ENCODE results near the gene PLCH2. TPM values are rescaled to one million over a fixed set of nuclear protein-coding genes. Genes with fewer than 3 reads are reported as not detected.

Gene PLCH2
- total and polyA plus RNA-seq, 10 of the 15 experiments (the other 5 are each of a cell fraction or from before 2014, with no cell fraction given): 0.03 to 0.73 (median 0.24) TPM; not detected in 3

GRCh38 chr1:2474104-2474844 is 1.8 kb upstream of the PLCH2 start (continued):
- TF ChIP-seq WRNIP1 (IDR thresholded peaks at IDR 0.05; ENCODE audit: borderline replicate concordance, low read depth, low read length) (no peak), E2F4 (IDR thresholded peaks at IDR 0.05; ENCODE audit: low read depth, low read length) (no peak)

GRCh38 chr1:2474933-2475371 is 1.1 kb upstream of the PLCH2 start:
- BruUV-seq (replicated peaks): no TSS peak
- Histone ChIP-seq H2AFZ (ENCODE audit: control insufficient read depth, low read depth, low read length) (no peak overlapping the region), H4K20me1 (ENCODE audit: control insufficient read depth, insufficient read depth) (no peaks in the 10 kb centered on the region), H3K79me2 (ENCODE audit: control insufficient read depth, insufficient read depth, low read length) (no peaks in the 10 kb centered on the region), H3K4me3 (no peak overlapping the region), H3K4me2 (ENCODE audit: control insufficient read depth, insufficient read depth) (no peak overlapping the region), H3K4me1 (ENCODE audit: control insufficient read depth, insufficient read depth, low read length) (no peaks in the 10 kb centered on the region), H3K36me3 (ENCODE audit: control insufficient read depth in 2 of 2, insufficient read depth in 2 of 2, low read length in 1 of 2) (no peaks in the 10 kb centered on the region), H3K27me3 (replicated peaks in 1 of 2; ENCODE audit: control insufficient read depth in 2 of 2, insufficient read depth in 2 of 2, low read length in 1 of 2) (no peaks in the 10 kb centered on the region), H3K9me3 (replicated peaks; ENCODE audit: control insufficient read depth, insufficient read depth, low read length) (no peaks in the 10 kb centered on the region), H3K9ac (ENCODE audit: control insufficient read depth, insufficient read depth, low read length) (no peak overlapping the region), H3K27ac (ENCODE audit: control insufficient read depth, insufficient read depth) (no peak overlapping the region)
- ATAC-seq (no peak; the same call in 2 of the 3 replicates), FAIRE-seq (no peak), DNase-seq (ENCODE audit: low read depth, low spot score) (no peak)
- RAD21 ChIA-PET (ENCODE audit: unreplicated experiment): no interaction called here
- TF ChIP-seq SREBF2 (IDR thresholded peaks at IDR 0.05; ENCODE audit: low read length): no peak
- intact Hi-C loops (cut with micrococcal nuclease; ENCODE audit: unreplicated experiment) (no loop called here), in situ Hi-C loops (cut with MboI) (no loop called here)
- CTCF ChIA-PET: no interaction called here
- 23% methylated on average over 13 of the region's 13 CpGs for WGBS (ENCODE audit: insufficient coverage, insufficient replicate concordance, low lambda C conversion rate, missing lambda C conversion rate)
- POLR2A ChIA-PET: no interaction called here
- SMC1A ChIA-PET (ENCODE audit: uncharacterized antibody, unreplicated experiment): no interaction called here

- CTCF ChIA-PET: interaction anchor here (0.7 kb wide), 1 partner anchor 545 kb away, joined by 3 read pairs; no protein-coding TSS in a partner anchor
- intact Hi-C loops (cut with micrococcal nuclease; ENCODE audit: unreplicated experiment) (no loop called here), in situ Hi-C loops (cut with MboI) (no loop called here)
- POLR2A ChIA-PET: no interaction called here
- DNase-seq (ENCODE audit: low read depth, low spot score): no peak
- 34% methylated on average over 12 of the region's 12 CpGs for WGBS (ENCODE audit: insufficient coverage, insufficient replicate concordance, low lambda C conversion rate, missing lambda C conversion rate)
- ATAC-seq: no peak
- BruUV-seq (replicated peaks): no TSS peak
- no peak overlapping the region for H3K4me2 ChIP-seq (ENCODE audit: control insufficient read depth, insufficient read depth)
- H3K4me1 ChIP-seq (ENCODE audit: control insufficient read depth, insufficient read depth, low read length): no peaks in the 10 kb centered on the region
- H3K36me3 ChIP-seq (ENCODE audit: control insufficient read depth in 2 of 2, insufficient read depth in 2 of 2, low read length in 1 of 2): no peaks in the 10 kb centered on the region
- H3K9ac ChIP-seq (ENCODE audit: control insufficient read depth, insufficient read depth, low read length): no peak overlapping the region
- no peak overlapping the region for H3K4me3 ChIP-seq
- no peaks in the 10 kb centered on the region for H3K79me2 ChIP-seq (ENCODE audit: control insufficient read depth, insufficient read depth, low read length)
- no peaks in the 10 kb centered on the region for H4K20me1 ChIP-seq (ENCODE audit: control insufficient read depth, insufficient read depth)
- H3K27ac ChIP-seq (ENCODE audit: control insufficient read depth, insufficient read depth): no peak overlapping the region
- H3K9me3 ChIP-seq (replicated peaks; ENCODE audit: control insufficient read depth, insufficient read depth, low read length): no peaks in the 10 kb centered on the region
- no peak for FAIRE-seq
- SMC1A ChIA-PET (ENCODE audit: uncharacterized antibody, unreplicated experiment): no interaction called here
- H3K27me3 ChIP-seq (replicated peaks in 1 of 2; ENCODE audit: control insufficient read depth in 2 of 2, insufficient read depth in 2 of 2, low read length in 1 of 2): no peaks in the 10 kb centered on the region
- no peak overlapping the region for H2AFZ ChIP-seq (ENCODE audit: control insufficient read depth, low read depth, low read length)
- RAD21 ChIA-PET (ENCODE audit: unreplicated experiment): no interaction called here
- no peak for TF ChIP-seq ZBTB4 (CRISPR knock-in tag; IDR thresholded peaks at IDR 0.05)
- no peak for TF ChIP-seq SMARCA5 (IDR thresholded peaks at IDR 0.05)
- no peak for TF ChIP-seq PAX5 (IDR thresholded peaks at IDR 0.05; ENCODE audit: borderline replicate concordance, low read depth, low read length)
- no peak for TF ChIP-seq POU2F2 (IDR thresholded peaks at IDR 0.05; ENCODE audit: borderline replicate concordance, low read depth, low read length)
- no peak for TF ChIP-seq IRF3 (IDR thresholded peaks at IDR 0.05)
- no peak for TF ChIP-seq NRF1 (conservative IDR thresholded peaks at IDR 0.05; ENCODE audit: low read depth, low read length)
- TF ChIP-seq RAD21 (IDR thresholded peaks at IDR 0.05; ENCODE audit: insufficient read depth, low read depth, low read length): no peak
Measured at GRCh38 chr1:2475571-2475970, 518 bp upstream of the PLCH2 start.

Data from GM12878 (cell line).